ENCODE data around the gene AP2A1.

AP2A1 gene

DNA sequence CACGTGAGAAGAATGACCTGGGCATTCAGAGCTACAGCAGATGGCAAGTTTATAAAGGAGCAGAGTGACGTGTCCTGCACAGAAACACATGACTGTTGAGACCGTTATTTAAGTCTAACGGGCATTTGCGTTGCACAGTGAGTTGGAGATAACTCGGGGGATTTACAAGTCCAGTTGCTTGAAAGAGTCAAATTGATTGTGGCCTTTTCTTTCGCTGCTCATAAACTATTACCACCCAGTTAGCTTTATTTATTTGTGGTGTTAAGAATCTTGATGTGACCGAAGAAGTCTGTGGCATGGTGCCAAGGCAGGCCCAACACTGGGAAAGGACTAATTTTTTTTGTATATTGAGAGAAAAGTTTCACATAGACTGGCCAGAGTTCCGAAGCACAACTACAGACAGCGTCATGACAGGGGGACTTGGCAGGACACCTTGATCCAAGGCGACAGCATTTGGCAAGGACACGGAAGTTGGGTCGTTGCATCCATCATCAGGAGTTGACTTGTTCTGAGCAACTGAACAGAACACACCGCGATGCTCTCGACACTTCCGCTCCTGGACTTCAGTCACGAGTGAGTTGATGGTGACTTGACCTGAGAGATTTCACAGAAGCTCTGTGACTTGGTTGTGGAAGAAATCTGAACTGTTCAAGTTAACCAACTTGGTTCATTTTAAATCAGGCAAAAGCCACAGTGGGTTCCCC, 72.2 kb downstream of the AP2A1 start:
- no peak overlapping the region for H2BK5ac ChIP-seq (ENCODE audit: low read depth, low read length, poor library complexity)
- no peak overlapping the region for H2BK120ac ChIP-seq (ENCODE audit: insufficient read depth, low read length, poor library complexity)
- H3K4ac ChIP-seq (ENCODE audit: low read depth, low read length), result no peak overlapping the region
- DNase-seq, result no peak
- no peak overlapping the region for H3K4me3 ChIP-seq (ENCODE audit: low read depth, low read length)
- no peak overlapping the region for H4K8ac ChIP-seq (ENCODE audit: low read depth, low read length)
- no peak overlapping the region for H3K27ac ChIP-seq (ENCODE audit: low read depth, low read length)
- no CpG with 5 or more reads among the region's 18 CpGs for WGBS (ENCODE audit: extremely low coverage, insufficient coverage, insufficient read length)
- no peak overlapping the region for H3K14ac ChIP-seq (ENCODE audit: low read length)
- H4K91ac ChIP-seq (ENCODE audit: low read depth, low read length), result no peak overlapping the region
- H3K79me2 ChIP-seq (ENCODE audit: control insufficient read depth, insufficient read depth, low read length, poor library complexity), result no peaks in the 10 kb centered on the region
- no peak overlapping the region for H3K9ac ChIP-seq (ENCODE audit: low read length)
- no peaks in the 10 kb centered on the region for H3K9me3 ChIP-seq (ENCODE audit: insufficient read depth, low read depth, low read length)
- H2BK12ac ChIP-seq (ENCODE audit: low read length), result no peak overlapping the region
- no peak overlapping the region for H4K12ac ChIP-seq (ENCODE audit: low read depth, low read length)
- no peak overlapping the region for H2AFZ ChIP-seq (ENCODE audit: insufficient read depth, low read length, poor library complexity)
- H3K23ac ChIP-seq (ENCODE audit: low read length), result no peak overlapping the region
- peaks cover 0 to 3% of the 10 kb centered on the region in 2 experiments for H3K4me1 ChIP-seq (ENCODE audit: control insufficient read depth in 1 of 2, insufficient read depth in 2 of 2, low read length in 2 of 2)
- H3K36me3 ChIP-seq (ENCODE audit: control insufficient read depth in 1 of 2, insufficient read depth in 2 of 2, low read length in 2 of 2), result peaks cover 64 to 66% of the 10 kb centered on the region in 2 experiments
- no peak overlapping the region for H2AK5ac ChIP-seq (ENCODE audit: low read length)
- no peaks in the 10 kb centered on the region for H3K79me1 ChIP-seq (ENCODE audit: low read length)
- H3K27me3 ChIP-seq (ENCODE audit: insufficient read depth, low read length), result no peaks in the 10 kb centered on the region
- no peak overlapping the region for H3K4me2 ChIP-seq (ENCODE audit: low read length)
- H3K18ac ChIP-seq (ENCODE audit: low read length), result no peak overlapping the region

GRCh38 chr19:49839713-49840112, 72.9 kb downstream of the AP2A1 start:
- H2BK12ac ChIP-seq (ENCODE audit: low read length), result no peak overlapping the region
- H4K12ac ChIP-seq (ENCODE audit: low read depth, low read length), result no peak overlapping the region
- no peak overlapping the region for H4K91ac ChIP-seq (ENCODE audit: low read depth, low read length)
- H3K18ac ChIP-seq (ENCODE audit: low read length), result no peak overlapping the region
- H3K4me1 ChIP-seq (ENCODE audit: control insufficient read depth in 1 of 2, insufficient read depth in 2 of 2, low read length in 2 of 2), result peaks cover 0 to 3% of the 10 kb centered on the region in 2 experiments
- no peaks in the 10 kb centered on the region for H3K79me2 ChIP-seq (ENCODE audit: control insufficient read depth, insufficient read depth, low read length, poor library complexity)
- no peak overlapping the region for H3K27ac ChIP-seq (ENCODE audit: low read depth, low read length)
- DNase-seq, result no peak
- H2BK5ac ChIP-seq (ENCODE audit: low read depth, low read length, poor library complexity), result no peak overlapping the region
- no peak overlapping the region for H2BK120ac ChIP-seq (ENCODE audit: insufficient read depth, low read length, poor library complexity)
- H3K36me3 ChIP-seq (ENCODE audit: control insufficient read depth in 1 of 2, insufficient read depth in 2 of 2, low read length in 2 of 2), result peaks cover 59 to 60% of the 10 kb centered on the region in 2 experiments
- no peaks in the 10 kb centered on the region for H3K9me3 ChIP-seq (ENCODE audit: insufficient read depth, low read depth, low read length)
- no CpG with 5 or more reads among the region's 11 CpGs for WGBS (ENCODE audit: extremely low coverage, insufficient coverage, insufficient read length)
- H2AK5ac ChIP-seq (ENCODE audit: low read length), result no peak overlapping the region
- no peak overlapping the region for H3K4ac ChIP-seq (ENCODE audit: low read depth, low read length)
- H3K4me2 ChIP-seq (ENCODE audit: low read length), result no peak overlapping the region
- H3K4me3 ChIP-seq (ENCODE audit: low read depth, low read length), result no peak overlapping the region
- no peak overlapping the region for H3K9ac ChIP-seq (ENCODE audit: low read length)
- H3K27me3 ChIP-seq (ENCODE audit: insufficient read depth, low read length), result no peaks in the 10 kb centered on the region
- no peaks in the 10 kb centered on the region for H3K79me1 ChIP-seq (ENCODE audit: low read length)
- H3K23ac ChIP-seq (ENCODE audit: low read length), result no peak overlapping the region
- no peak overlapping the region for H3K14ac ChIP-seq (ENCODE audit: low read length)
- H4K8ac ChIP-seq (ENCODE audit: low read depth, low read length), result no peak overlapping the region
- no peak overlapping the region for H2AFZ ChIP-seq (ENCODE audit: insufficient read depth, low read length, poor library complexity)

DNA sequence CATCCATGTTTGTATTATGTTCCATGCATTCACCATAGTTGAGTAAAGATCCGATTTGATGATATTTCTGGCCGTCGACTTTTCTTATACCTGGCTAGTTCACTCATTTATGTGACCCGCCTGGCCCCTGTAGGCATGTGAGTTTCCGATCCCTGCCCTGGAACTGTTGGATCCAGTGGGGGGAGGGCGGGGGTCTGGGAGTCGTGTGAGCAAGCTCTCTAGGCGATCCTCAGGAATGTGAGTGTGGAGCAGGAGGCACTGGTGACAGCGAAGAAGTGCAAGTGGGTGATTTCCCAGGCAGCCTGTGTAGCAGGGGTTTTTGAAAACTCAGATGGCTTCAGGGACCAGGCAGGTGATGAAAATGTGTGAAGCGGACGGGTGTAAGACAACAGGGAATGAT, 73.5 kb downstream of the AP2A1 start:
- H4K12ac ChIP-seq (ENCODE audit: low read depth, low read length), result no peak overlapping the region
- H3K27ac ChIP-seq (ENCODE audit: low read depth, low read length), result no peak overlapping the region
- no peak overlapping the region for H2AK5ac ChIP-seq (ENCODE audit: low read length)
- no peak overlapping the region for H3K9ac ChIP-seq (ENCODE audit: low read length)
- H2BK5ac ChIP-seq (ENCODE audit: low read depth, low read length, poor library complexity), result no peak overlapping the region
- H3K27me3 ChIP-seq (ENCODE audit: insufficient read depth, low read length), result no peaks in the 10 kb centered on the region
- peaks cover 53 to 54% of the 10 kb centered on the region in 2 experiments for H3K36me3 ChIP-seq (ENCODE audit: control insufficient read depth in 1 of 2, insufficient read depth in 2 of 2, low read length in 2 of 2)
- H4K91ac ChIP-seq (ENCODE audit: low read depth, low read length), result no peak overlapping the region
- H3K4me2 ChIP-seq (ENCODE audit: low read length), result no peak overlapping the region
- H3K4me3 ChIP-seq (ENCODE audit: low read depth, low read length), result no peak overlapping the region
- no peak overlapping the region for H3K14ac ChIP-seq (ENCODE audit: low read length)
- H2BK120ac ChIP-seq (ENCODE audit: insufficient read depth, low read length, poor library complexity), result no peak overlapping the region
- H3K4me1 ChIP-seq (ENCODE audit: control insufficient read depth in 1 of 2, insufficient read depth in 2 of 2, low read length in 2 of 2), result peaks cover 0 to 3% of the 10 kb centered on the region in 2 experiments
- H4K8ac ChIP-seq (ENCODE audit: low read depth, low read length), result no peak overlapping the region
- no peak overlapping the region for H2AFZ ChIP-seq (ENCODE audit: insufficient read depth, low read length, poor library complexity)
- H2BK12ac ChIP-seq (ENCODE audit: low read length), result no peak overlapping the region
- H3K4ac ChIP-seq (ENCODE audit: low read depth, low read length), result no peak overlapping the region
- no peaks in the 10 kb centered on the region for H3K79me2 ChIP-seq (ENCODE audit: control insufficient read depth, insufficient read depth, low read length, poor library complexity)
- no peak overlapping the region for H3K18ac ChIP-seq (ENCODE audit: low read length)
- H3K9me3 ChIP-seq (ENCODE audit: insufficient read depth, low read depth, low read length), result no peaks in the 10 kb centered on the region
- no CpG with 5 or more reads among the region's 11 CpGs for WGBS (ENCODE audit: extremely low coverage, insufficient coverage, insufficient read length)
- H3K23ac ChIP-seq (ENCODE audit: low read length), result no peak overlapping the region
- DNase-seq, result no peak
- no peaks in the 10 kb centered on the region for H3K79me1 ChIP-seq (ENCODE audit: low read length)

DNA sequence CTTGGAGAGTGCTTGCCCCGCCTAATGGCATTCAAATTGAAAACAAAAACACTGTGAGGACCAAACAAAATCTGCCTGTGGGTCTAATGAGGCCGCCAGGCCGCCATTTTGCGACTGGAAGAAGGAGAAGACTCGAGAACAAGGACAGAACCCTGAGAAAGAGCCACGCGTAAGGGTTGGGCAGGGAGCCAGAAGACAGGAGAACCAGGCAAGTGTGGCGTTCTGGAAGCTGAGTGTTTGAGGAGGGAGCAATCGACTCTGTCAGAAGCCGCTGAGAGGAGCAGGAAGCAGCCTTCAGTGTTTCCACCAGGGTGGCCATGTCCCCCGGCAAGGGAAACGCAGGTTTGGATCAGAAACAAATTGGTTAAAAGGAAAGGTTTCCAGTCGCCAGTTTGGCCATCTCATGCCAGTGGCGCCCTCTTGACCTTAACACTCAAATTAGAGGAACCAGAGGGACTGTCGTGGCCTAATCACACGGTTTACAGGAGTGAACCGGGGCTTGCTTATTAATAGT, 74.0 kb downstream of the AP2A1 start:
- Histone ChIP-seq H3K4me2 (ENCODE audit: low read length) (no peak overlapping the region), H2AK5ac (ENCODE audit: low read length) (no peak overlapping the region), H2BK120ac (ENCODE audit: insufficient read depth, low read length, poor library complexity) (no peak overlapping the region), H2BK5ac (ENCODE audit: low read depth, low read length, poor library complexity) (no peak overlapping the region), H3K36me3 (ENCODE audit: control insufficient read depth in 1 of 2, insufficient read depth in 2 of 2, low read length in 2 of 2) (peaks cover 48 to 50% of the 10 kb centered on the region in 2 experiments), H3K4me3 (ENCODE audit: low read depth, low read length) (no peak overlapping the region), H3K79me2 (ENCODE audit: control insufficient read depth, insufficient read depth, low read length, poor library complexity) (no peaks in the 10 kb centered on the region), H4K8ac (ENCODE audit: low read depth, low read length) (no peak overlapping the region), H3K14ac (ENCODE audit: low read length) (no peak overlapping the region), H3K4ac (ENCODE audit: low read depth, low read length) (no peak overlapping the region), H2AFZ (ENCODE audit: insufficient read depth, low read length, poor library complexity) (no peak overlapping the region), H3K79me1 (ENCODE audit: low read length) (no peaks in the 10 kb centered on the region), H3K9ac (ENCODE audit: low read length) (no peak overlapping the region), H4K91ac (ENCODE audit: low read depth, low read length) (no peak overlapping the region), H3K27ac (ENCODE audit: low read depth, low read length) (no peak overlapping the region), H2BK12ac (ENCODE audit: low read length) (no peak overlapping the region), H3K18ac (ENCODE audit: low read length) (no peak overlapping the region), H3K23ac (ENCODE audit: low read length) (no peak overlapping the region), H3K9me3 (ENCODE audit: insufficient read depth, low read depth, low read length) (no peaks in the 10 kb centered on the region), H3K27me3 (ENCODE audit: insufficient read depth, low read length) (no peaks in the 10 kb centered on the region), H4K12ac (ENCODE audit: low read depth, low read length) (no peak overlapping the region), H3K4me1 (ENCODE audit: control insufficient read depth in 1 of 2, insufficient read depth in 2 of 2, low read length in 2 of 2) (peaks cover 0 to 3% of the 10 kb centered on the region in 2 experiments)
- DNase-seq, result no peak
- WGBS (ENCODE audit: extremely low coverage, insufficient coverage, insufficient read length), result no CpG with 5 or more reads among the region's 17 CpGs
